M059J (cell line): ENCODE data around the gene ZFP36. TPM values are rescaled to one million over a fixed set of nuclear protein-coding genes. Genes with fewer than 3 reads are reported as not detected.
A peak's percentile ranks its signal among the peaks of the same experiment; 100 is the strongest.
"Not testable (repeated sequence)": the region's sequence is repeated elsewhere in the genome, so short reads cannot be mapped to it uniquely, and the experiment has no call there.

ENCODE experiments used
- DNase-seq: peaks from one replicate; pipeline ENCODE4 v3.0.0-alpha.2; 2012; ENCODE audit warnings: low read depth
- total RNA-seq: library from RNA; depleted of rRNA; stranded (reverse); fragments of >200 nt; shearing (Covaris generic); gene quantifications from 2 replicates; pipeline ENCODE4 v1.2.3, GENCODE V29; 2014; rRNA removed

Gene ZFP36
- 6.0 and 10.8 TPM in 2 replicates for total RNA-seq

- DNase-seq: peak; percentile 83
Observed at GRCh38 chr19:39406656-39407409, at the start of gene ZFP36. Gene ZFP36 (plus strand): TSS chr19:39406847. CDS start chr19:39406905, 58 bp downstream.

DNA sequence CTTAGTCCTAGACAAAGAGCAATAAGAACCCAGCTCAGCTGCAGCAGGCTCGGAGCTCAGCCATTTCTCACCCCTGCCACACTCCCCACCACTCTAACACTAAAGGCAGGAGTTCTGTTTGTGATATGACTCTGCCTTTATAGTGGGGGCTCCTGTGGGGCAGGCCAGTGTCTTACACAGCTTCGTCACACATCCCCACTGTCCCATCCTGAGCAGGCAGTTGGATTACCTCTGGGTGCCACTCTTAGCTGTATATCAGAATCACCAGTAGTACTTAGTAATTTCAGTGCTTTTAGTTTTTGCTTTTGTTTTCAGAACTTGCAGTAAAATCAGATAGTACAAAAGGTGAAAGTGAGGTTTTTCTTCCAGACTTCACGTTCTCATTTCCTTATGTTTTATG is 47.6 kb upstream of the ZFP36 start:
- no peak for DNase-seq

- no peak for DNase-seq
Observed at GRCh38 chr19:39360599-39360998, 46.0 kb upstream of the ZFP36 start.

GRCh38 chr19:39362682-39363657 is 43.7 kb upstream of the ZFP36 start:
- DNase-seq: peak; percentile 76

DNA sequence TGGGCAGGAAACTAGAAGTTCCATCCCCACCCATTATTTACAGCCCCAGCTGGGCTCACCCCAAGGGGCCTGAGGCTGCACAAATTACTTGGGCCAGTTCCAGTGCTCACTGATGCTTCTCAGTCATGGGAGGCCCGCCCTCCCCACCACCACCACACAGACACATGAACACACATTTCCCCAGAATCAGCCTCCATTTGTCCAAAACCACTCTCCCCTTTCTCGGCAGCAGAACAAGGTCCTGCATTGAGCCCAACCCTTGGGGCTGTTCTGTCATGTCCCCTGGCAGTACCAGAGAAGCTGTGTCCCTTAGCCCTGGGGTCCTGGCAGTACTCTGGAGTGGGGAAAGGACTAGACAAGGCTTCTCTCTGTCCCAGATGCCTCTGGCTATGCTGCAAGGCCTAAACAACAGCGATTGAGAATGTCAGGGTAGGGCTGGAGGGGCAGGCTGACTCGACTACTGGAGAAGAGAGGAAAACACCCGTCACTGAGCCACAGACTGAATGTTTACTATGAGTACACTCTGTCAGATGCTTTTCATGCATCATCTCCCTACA is 42.7 kb upstream of the ZFP36 start:
- DNase-seq: peak; percentile 20

DNA sequence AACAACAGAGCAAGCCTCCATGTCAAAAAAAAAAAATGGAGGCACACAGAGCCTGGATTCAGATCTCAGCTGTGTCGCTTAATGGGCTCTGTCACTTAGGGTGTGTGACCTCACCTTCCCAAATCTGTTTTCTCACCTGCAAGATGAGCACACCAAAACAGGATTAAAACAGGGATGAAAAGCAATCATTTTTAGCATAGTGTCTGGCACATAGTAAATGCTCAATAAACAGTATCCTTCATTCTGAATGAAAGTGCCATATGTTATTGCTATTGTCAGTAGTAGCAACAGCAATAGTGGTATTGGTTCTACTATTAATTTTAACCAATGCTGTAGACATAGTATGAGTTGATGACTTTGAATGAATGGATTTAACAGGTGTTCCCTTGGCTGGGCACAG is 41.1 kb upstream of the ZFP36 start:
- DNase-seq: no peak

DNA sequence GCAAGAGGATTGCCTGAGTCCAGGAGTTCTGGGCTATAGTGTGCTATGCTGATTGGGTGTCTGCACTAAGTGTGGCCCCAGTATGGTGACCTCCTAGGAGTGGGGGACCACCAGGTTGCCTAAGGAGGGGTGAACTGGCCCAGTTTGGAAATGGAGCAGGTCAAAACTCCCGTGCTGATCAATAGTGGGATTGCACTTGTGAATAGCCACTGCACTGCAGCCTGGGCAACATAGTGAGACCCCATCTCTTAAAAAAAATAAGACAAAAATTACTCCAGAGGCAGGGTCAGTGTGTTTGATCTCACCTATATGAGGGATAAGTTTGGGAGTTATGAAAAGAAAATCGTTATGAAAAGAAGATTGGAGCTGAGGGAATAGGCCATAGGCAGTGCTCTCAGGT is 37.4 kb upstream of the ZFP36 start:
- no peak for DNase-seq

DNA sequence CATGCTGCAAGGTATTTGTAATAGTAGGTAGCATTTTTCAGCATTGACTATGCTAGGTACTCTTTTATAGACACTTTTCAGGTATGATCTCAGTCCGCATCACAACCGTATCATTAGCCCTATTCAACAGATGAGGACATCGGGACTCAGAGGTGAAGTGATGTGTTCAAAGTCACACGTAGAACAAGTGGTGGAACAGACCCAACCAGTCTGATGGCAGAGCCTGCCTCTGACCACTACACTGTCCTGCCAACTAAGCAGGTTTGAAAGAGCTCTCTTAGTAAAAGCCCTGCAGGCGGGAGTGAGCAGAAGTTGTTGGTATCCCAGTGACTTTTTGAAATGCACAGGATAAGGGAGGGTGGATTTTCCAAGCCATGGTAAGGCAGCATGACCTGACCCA is 35.9 kb upstream of the ZFP36 start:
- DNase-seq: peak; percentile 11

DNA sequence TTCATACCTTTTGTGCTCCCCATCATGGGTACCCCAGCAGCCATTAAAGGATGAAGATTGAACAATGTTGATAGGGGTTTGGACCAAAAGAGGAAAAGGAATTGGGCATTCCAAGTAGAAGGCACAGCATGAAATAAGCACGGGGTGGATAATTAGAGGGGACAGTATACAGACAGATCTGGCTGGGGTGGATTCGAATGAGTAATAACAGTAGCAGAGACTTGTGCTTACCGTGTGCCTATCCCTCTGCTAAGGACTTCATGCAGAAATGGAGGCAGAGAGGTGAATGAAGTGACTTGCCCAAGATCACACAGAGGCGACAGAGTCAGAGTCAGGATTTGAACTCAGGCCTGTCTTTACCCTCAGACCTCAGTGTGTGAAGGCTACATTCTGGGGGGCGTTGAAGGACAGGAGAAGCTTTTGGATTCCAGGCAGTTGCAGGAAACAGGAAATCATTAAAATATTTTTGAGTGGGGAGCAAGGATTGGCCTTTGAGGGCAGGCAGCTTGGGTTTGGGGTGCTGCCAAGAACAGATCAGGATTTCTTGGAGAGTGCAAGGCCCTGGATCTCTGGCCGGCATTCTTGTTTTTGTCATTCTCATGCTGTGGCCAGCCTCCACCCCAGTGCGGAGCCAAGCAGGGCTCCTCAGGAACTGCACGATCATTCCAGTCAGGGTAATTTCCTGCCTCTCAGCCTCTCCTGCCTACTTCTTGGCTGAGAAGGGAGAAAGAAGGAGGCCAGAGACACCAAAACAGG is 34.4 kb upstream of the ZFP36 start:
- DNase-seq: peak; percentile 95

DNA sequence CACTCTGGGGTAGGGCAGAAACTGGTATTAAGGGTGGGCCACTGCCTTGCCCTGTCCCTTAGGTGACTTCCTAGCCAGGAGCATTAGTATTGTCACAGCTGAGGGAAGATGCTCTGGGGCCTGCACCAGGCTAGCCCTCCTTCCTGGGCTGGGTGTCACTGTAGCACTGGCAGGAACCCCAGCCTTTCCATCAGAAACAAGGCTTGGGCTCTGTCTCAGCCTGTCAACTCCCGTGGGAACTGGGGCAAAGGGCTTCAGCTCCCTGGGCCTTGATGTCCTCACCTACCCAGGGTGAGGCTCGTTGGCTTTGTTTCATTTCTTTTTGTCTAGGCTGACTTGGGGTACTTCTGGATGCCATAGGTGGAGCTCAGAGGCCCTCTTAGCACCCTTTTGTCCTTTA is 33.7 kb upstream of the ZFP36 start:
- peak; percentile 32 for DNase-seq

DNA sequence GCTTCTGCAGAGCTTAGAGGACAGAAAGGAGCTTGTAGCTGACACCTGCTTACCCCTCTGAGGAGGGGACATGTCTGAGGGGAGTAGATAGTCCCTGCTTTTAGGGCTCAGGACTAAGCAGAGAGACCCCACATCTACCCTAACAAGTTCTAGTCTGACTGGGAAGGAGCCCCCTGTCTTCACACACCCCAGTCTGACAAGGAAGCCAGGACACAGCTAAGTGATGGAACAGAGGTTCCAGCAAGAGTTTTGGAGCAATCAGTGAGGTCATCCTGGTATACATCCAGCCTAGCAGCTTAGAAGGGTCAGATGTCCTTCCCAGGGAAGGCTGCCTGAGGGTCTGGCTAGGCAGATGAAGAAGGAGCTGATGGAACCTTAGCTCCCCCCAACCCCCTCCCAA is 30.7 kb upstream of the ZFP36 start:
- no peak for DNase-seq

GRCh38 chr19:39377373-39378362 is 29.0 kb upstream of the ZFP36 start:
- no peak for DNase-seq

DNA sequence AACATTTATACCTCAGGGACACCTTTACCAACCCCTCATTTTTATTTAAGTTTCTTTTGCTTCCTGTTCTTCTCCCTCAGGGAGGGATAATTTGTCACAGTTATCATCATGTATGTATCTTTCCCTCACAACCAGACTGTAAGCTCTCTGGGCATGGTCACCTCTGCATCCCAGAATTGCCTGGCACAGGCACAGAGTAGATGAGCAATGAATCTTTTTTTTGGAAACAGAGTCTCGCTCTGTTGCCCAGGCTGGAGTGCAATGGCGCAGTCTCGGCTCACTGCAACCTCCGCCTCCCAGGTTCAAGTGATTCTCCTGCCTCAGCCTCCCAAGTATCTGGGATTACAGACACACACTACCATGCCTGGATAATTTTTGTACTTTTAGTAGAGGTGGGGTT is 27.3 kb upstream of the ZFP36 start:
- not testable (repeated sequence) for DNase-seq

GRCh38 chr19:39379865-39380396 is 26.7 kb upstream of the ZFP36 start:
- DNase-seq: no peak

DNA sequence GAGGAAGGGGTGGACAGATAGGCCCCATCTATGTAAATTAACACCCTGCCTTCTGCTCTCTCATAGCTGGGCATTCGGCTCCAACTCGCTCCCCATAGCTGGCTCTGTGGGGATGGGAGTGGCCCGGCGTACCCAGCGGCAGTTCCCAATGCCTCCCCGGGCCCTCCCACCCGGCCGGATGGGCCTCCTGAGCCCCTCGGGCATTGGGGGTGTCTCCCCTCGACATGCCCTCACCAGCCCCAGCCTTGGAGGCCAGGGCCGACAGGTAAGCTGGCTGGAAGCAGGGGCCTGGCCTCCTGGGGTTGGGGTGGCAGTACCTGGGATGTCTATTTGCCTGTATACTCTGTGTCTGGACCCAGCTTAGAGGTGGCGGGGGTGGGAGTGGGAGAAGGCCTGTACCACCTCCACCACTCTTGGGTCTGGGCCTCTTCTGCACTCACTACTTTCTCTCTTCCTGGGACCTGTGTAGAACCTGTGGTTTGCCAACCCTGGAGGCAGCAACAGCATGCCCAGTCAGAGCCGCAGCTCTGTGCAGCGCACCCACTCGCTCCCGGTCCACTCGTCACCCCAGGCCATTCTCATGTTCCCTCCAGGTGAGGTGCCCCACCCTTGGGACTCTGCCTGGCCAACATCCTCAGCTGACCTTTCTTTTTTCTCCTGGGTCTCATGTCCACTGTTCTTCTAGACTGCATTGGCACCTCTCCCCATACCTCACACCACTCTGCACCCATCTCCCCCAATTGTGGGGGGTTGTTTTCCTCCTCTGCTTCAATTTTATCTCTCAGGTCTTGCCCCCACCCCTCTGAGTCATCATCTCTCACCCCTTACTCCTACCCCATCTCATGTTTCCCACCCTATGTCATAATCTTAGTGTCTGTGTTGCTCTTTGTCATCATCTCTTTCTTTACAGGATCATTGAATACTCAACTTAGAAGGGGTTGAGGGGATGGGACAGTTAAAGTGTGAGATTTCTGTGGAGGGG is 25.8 kb upstream of the ZFP36 start:
- no peak for DNase-seq

DNA sequence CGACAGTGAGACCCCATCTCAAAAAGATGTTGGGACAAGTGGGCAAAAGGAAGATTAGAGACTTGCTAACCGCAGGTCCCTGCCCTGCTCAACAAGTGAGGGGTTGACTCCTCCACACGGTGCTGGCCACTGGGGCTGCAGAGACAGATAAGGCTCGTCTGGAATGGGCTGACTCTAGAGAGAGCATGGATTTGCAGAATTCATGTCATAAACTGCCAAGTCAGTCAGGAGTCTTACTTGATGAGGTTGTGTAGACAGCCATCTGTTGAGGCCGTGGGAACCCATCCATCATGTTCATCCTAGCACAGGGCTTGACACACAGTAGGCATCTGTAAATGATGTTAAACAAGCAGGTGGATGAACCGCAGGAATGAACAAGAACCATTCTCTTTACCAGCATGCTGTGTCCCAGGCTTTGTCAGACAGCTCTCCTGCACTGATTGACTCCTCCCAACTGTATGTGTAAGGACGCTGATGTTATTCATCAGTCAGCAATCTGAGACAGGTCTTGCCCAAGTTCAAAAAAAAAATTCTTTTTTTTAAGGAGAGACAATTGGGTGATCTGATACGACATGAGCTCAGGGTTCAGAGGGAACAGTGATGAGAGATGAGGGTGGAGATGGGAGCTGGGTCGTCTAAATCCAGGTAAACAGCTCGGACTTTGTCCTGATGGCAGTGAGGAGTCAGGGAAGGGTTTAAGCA is 24.6 kb upstream of the ZFP36 start:
- DNase-seq: no peak

DNA sequence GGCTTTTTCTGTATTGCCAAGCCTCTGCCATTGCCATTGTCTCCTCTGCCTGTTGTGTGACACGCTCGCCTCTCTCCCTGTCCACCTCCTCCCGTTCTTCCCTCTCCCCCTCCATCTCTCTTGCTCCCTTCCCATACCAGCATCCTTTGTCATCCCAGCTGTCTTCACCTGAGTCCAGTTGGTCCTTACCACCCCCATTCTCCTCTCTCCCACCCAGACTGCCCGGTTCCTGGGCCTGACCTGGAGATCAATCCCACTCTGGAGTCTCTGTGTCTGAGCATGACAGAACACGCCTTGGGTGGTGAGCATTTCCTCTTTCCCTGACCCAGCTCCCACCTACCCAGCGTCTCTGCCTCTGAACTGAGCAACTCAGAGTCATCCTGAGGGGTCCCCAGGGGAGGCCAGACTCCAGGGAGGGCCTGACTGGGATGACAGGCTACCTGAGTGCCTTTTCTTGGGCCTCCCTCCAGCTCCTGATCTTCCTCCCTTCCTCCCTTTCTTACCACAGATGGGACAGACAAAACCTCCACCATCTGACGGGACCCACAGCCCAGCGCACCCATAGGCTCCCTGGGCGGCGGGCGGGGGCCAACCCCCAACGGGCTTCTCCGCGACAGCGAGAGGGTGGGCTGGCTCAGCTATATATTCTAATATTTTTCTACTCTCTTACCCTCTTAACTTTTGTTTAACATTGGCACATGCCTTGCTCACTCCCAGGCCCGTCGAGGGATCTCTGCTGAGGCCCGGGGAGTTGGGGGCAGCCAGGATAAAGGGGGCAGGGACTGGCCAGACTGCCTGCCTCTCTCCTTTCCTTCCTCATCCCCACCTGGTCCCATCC is 23.4 kb upstream of the ZFP36 start:
- no peak for DNase-seq
